Fibroblast of lung (primary cell): ENCODE results near the gene UQCR11. TPM values are rescaled to one million over a fixed set of nuclear protein-coding genes. Genes with fewer than 3 reads are reported as not detected.

Experiments
- DNase-seq, 2 donors: peaks; one replicate each; pipeline versions ENCODE4 v3.0.0 to v3.0.0-alpha.2; 2010; ENCODE audit warnings: low read depth in 2 of 2
- H2AFZ ChIP-seq: 2 replicates; pipeline ENCODE4 v1.5.1; 2012; ENCODE audit warnings: low read length, control low read depth, inconsistent platforms
- H3K27ac ChIP-seq: 2 replicates; pipeline ENCODE4 v1.5.1; 2011; ENCODE audit warnings: low read length, control low read depth; ENCODE audit not compliant: insufficient read depth
- H3K27me3 ChIP-seq: 2 replicates; pipeline ENCODE4 v1.5.1; 2011; ENCODE audit warnings: mild to moderate bottlenecking, low read length; ENCODE audit not compliant: control insufficient read depth, insufficient read depth
- H3K36me3 ChIP-seq: 2 replicates; pipeline ENCODE4 v1.5.1; 2011; ENCODE audit warnings: low read length; ENCODE audit not compliant: control insufficient read depth, insufficient read depth
- H3K4me1 ChIP-seq: 2 replicates; pipeline ENCODE4 v1.5.1; 2011; ENCODE audit warnings: low read length; ENCODE audit not compliant: control insufficient read depth, insufficient read depth; ENCODE audit errors: extremely low read depth
- H3K4me2 ChIP-seq: 2 replicates; pipeline ENCODE4 v1.5.1; 2011; ENCODE audit warnings: low read length, control low read depth; ENCODE audit not compliant: insufficient read depth; ENCODE audit errors: extremely low read depth
- H3K4me3 ChIP-seq, 4 experiments: fragments of 200-600 bp in 1 of 4; sonication (generic) in 1 of 4; replicated peaks in 1 of 4; 2 replicates each; pipeline ENCODE4 v1.5.1; 2011 to 2016; ENCODE audit warnings: low read length in 4 of 4, low read depth in 3 of 4, mild to moderate bottlenecking in 3 of 4, control low read depth in 2 of 4, inconsistent platforms in 1 of 4, mixed read lengths in 1 of 4; ENCODE audit not compliant: insufficient read depth in 1 of 4; ENCODE audit errors: control extremely low read depth in 1 of 4
- H3K79me2 ChIP-seq: 2 replicates; pipeline ENCODE4 v1.5.1; 2012; ENCODE audit warnings: mild to moderate bottlenecking, low read length, inconsistent platforms; ENCODE audit not compliant: control insufficient read depth, insufficient read depth
- H3K9ac ChIP-seq: 2 replicates; pipeline ENCODE4 v1.5.1; 2011; ENCODE audit warnings: mild to moderate bottlenecking, low read length, control low read depth; ENCODE audit not compliant: insufficient read depth
- H3K9me3 ChIP-seq: 2 replicates; pipeline ENCODE4 v1.5.1; 2012; ENCODE audit warnings: low read depth, low read length; ENCODE audit not compliant: control insufficient read depth, insufficient read depth
- H4K20me1 ChIP-seq: 2 replicates; pipeline ENCODE4 v1.5.1; 2011; ENCODE audit warnings: low read length; ENCODE audit not compliant: control insufficient read depth, insufficient read depth; ENCODE audit errors: extremely low read depth
- EZH2 ChIP-seq: IDR thresholded peaks from 2 replicates; pipeline ENCODE4 v1.5.1; 2012; ENCODE audit warnings: low read length, control low read depth, mild to moderate bottlenecking; ENCODE audit errors: missing control alignments
- polyA plus RNA-seq, 2 donors: library from polyadenylated mRNA; depleted of rRNA in 1 of 2; stranded (reverse) in 1 of 2; unstranded in 1 of 2; fragments of >200 nt; gene quantifications; 2 replicates each; pipeline ENCODE4 v1.2.1, GENCODE V29; 2011 to 2012; ENCODE audit warnings: missing spikeins in 1 of 2
- total RNA-seq: library from RNA; depleted of rRNA; stranded (reverse); fragments of >200 nt; gene quantifications from 2 replicates; pipeline ENCODE4 v1.2.1, GENCODE V29; 2014
- TF ChIP-seq, protein P1 (sequence below), 2 donors: IDR thresholded peaks in 1 of 2; conservative IDR thresholded peaks in 1 of 2; 1 replicate in 1 of 2; 2 replicates in 1 of 2; pipeline ENCODE4 v1.5.1; 2011 to 2012; ENCODE audit warnings: low read length in 2 of 2, control low read depth in 1 of 2, inconsistent platforms in 1 of 2, low read depth in 1 of 2, mild to moderate bottlenecking in 1 of 2

Gene UQCR11
- total and polyA plus RNA-seq, 2 donors (not counting 1 experiment from before 2014, with no cell fraction given): 89.2 to 101 TPM

DNA sequence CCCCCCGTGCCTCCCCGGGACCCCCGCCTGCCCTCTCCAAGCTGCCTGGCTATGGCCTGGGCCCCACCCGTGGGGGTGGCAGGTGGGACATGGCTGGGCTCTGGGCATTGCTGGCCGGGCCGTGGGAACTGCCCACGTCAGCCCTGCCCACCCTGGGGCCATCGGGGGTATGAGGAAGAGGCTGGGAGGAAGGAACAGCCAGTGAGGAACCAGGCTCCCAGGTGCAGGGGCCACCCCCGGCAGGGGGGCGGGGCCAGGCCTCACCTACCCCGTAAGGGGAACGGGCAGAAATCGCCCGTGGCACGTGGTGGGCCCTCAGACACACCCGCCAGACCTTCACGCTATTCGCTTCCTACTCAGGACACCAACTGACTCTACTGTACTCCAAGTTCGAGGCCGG, 24.8 kb upstream of the UQCR11 start:
- no peaks in the 10 kb centered on the region for H3K4me1 ChIP-seq
- no peaks in the 10 kb centered on the region for H3K79me2 ChIP-seq
- H3K4me2 ChIP-seq: no peak overlapping the region
- no peak overlapping the region for H3K4me3 ChIP-seq
- H3K27me3 ChIP-seq: no peaks in the 10 kb centered on the region
- H3K36me3 ChIP-seq: peaks cover 17% of the 10 kb centered on the region
- DNase-seq: no peak
- H3K9ac ChIP-seq: no peak overlapping the region
- no peaks in the 10 kb centered on the region for H4K20me1 ChIP-seq
- H3K27ac ChIP-seq: no peak overlapping the region
- no peaks in the 10 kb centered on the region for H3K9me3 ChIP-seq
- no peak overlapping the region for H2AFZ ChIP-seq
- TF ChIP-seq, protein P1, sequence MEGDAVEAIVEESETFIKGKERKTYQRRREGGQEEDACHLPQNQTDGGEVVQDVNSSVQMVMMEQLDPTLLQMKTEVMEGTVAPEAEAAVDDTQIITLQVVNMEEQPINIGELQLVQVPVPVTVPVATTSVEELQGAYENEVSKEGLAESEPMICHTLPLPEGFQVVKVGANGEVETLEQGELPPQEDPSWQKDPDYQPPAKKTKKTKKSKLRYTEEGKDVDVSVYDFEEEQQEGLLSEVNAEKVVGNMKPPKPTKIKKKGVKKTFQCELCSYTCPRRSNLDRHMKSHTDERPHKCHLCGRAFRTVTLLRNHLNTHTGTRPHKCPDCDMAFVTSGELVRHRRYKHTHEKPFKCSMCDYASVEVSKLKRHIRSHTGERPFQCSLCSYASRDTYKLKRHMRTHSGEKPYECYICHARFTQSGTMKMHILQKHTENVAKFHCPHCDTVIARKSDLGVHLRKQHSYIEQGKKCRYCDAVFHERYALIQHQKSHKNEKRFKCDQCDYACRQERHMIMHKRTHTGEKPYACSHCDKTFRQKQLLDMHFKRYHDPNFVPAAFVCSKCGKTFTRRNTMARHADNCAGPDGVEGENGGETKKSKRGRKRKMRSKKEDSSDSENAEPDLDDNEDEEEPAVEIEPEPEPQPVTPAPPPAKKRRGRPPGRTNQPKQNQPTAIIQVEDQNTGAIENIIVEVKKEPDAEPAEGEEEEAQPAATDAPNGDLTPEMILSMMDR (conservative IDR thresholded peaks at IDR 0.05 in 1 of 2, IDR thresholded peaks at IDR 0.05 in 1 of 2; ENCODE audit: low read depth in 1 of 2, low read length in 2 of 2): no peak
- no peak for TF ChIP-seq EZH2

DNA sequence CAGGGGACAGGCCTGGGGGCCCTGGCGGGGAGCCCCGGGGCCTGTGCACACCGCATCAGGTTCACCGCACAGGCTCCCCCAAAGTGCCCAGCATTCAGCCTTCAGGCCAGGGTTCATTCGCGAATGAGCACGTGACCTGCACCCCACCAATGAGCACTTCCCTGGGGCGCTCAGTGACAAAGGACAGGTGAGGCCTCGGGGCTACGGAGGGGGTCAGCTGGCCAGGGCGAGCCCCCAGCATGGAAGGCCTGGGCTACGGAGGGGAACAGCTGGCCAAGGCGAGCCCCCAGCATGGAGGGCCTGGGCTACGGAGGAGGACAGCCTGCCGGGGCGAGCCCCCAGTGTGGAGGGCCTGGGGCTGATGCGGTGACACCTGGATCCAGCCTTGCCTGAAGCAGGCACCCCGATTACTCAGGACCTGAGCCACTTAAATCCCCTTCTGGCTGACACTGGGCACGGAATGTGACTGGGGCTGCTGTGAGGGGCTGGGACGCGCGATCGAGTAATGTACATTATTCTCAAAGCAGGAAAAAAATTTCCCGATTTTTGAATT, 24.1 kb upstream of the UQCR11 start:
- Histone ChIP-seq H3K79me2 (no peaks in the 10 kb centered on the region), H2AFZ (no peak overlapping the region), H3K4me2 (no peak overlapping the region), H3K36me3 (peaks cover 18% of the 10 kb centered on the region), H3K9me3 (no peaks in the 10 kb centered on the region), H3K9ac (no peak overlapping the region), H3K4me3 (no peak overlapping the region), H3K27ac (no peak overlapping the region), H3K27me3 (no peaks in the 10 kb centered on the region), H3K4me1 (no peaks in the 10 kb centered on the region), H4K20me1 (no peaks in the 10 kb centered on the region)
- no peak for DNase-seq
- TF ChIP-seq, protein P1 (conservative IDR thresholded peaks at IDR 0.05 in 1 of 2, IDR thresholded peaks at IDR 0.05 in 1 of 2; ENCODE audit: low read depth in 1 of 2, low read length in 2 of 2): no peak
- TF ChIP-seq EZH2: no peak

DNA sequence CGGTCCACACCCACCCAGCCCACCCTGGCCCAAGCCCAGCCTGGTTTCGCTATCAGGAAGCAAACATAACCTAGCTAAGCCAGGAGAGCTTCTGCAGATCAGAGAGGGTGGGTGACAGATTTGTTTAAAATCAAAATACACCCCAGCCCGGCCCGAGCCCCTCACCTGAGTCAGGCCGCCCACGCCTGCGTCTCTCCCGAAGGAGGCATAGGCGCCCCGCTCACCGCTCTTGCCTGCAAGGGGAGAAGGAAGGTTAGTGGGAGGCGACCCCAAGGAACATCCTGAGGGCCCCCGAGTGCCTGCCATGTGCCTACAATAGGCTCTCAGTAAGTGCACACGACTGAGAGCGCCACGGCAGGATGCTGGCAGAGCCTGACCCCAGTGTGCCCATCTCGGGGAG, 21.9 kb upstream of the UQCR11 start:
- no peak for TF ChIP-seq EZH2
- TF ChIP-seq, protein P1 (conservative IDR thresholded peaks at IDR 0.05 in 1 of 2, IDR thresholded peaks at IDR 0.05 in 1 of 2; ENCODE audit: low read depth in 1 of 2, low read length in 2 of 2): no peak
- Histone ChIP-seq H2AFZ (no peak overlapping the region), H3K27ac (no peak overlapping the region), H3K9me3 (no peaks in the 10 kb centered on the region), H3K4me1 (no peaks in the 10 kb centered on the region), H4K20me1 (no peaks in the 10 kb centered on the region), H3K4me3 (no peak overlapping the region), H3K4me2 (no peak overlapping the region), H3K36me3 (peaks cover 16% of the 10 kb centered on the region), H3K9ac (no peak overlapping the region), H3K79me2 (no peaks in the 10 kb centered on the region), H3K27me3 (no peaks in the 10 kb centered on the region)
- no peak for DNase-seq
